Measurements from ENCODE around the gene EBF4.

DNA sequence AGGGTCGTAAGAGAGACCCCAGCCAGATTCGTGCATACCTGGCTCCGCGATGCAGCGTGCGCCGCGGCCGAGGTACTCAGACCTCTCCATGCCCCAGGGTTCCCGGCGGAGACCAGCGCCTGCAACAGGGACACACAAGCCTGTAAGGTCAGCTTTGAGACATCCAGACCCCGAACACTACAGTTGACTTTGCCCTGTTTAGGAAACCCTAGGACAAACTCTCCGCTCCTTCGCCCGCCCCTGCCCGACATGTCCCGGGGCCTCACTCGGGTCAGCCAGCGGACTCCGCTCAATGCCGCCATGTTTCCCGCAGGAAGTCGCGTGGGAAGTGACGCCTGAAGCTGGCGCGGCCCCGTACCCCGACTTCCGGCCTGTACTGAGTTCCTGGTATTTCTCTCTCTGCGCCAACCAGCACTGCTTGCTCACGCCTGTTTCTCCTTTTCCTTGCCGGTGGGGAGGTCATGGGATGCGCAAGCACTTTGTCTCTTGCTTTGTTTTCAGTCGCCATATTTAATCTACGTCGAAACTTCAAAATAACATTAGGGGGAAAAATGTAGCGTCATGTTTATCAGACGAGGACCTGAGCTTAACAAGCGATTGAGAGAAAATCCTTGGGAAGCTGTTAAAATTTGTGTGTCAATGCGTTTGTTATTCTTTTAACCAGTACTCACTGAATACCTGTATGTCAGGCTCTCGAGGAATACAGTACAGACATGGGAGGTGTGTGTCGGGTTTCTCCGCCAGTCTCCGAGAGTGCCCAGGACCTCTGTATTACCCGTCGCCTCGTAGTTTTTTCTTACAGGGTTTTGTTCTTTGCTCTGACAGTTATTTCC is 28.5 kb upstream of the EBF4 start, which contains the start of gene IDH3B:
- no peak for TF ChIP-seq GATA2 (IDR thresholded peaks at IDR 0.05; ENCODE audit: low read depth, low read length)
- no peak for TF ChIP-seq GATA3 (IDR thresholded peaks at IDR 0.05; ENCODE audit: low read depth, low read length)

Measured in SH-SY5Y (cell line).